Endodermal cell (in vitro differentiated cells): ENCODE measurements around the gene MICU2. TPM values are rescaled to one million over a fixed set of nuclear protein-coding genes. Genes with fewer than 3 reads are reported as not detected.
A peak's percentile ranks its signal among the peaks of the same experiment; 100 is the strongest.

Experiments
- DNase-seq: peaks from one replicate; pipeline ENCODE4 v3.0.0-alpha.2; 2017
- H3K27ac ChIP-seq: 2 replicates; pipeline ENCODE4 v1.5.1; 2013; ENCODE audit warnings: mild to moderate bottlenecking, low read depth, low read length, moderate library complexity
- H3K27me3 ChIP-seq: 2 replicates; pipeline ENCODE4 v1.6.1; 2013; ENCODE audit warnings: mild to moderate bottlenecking, low read length, moderate library complexity; ENCODE audit not compliant: insufficient read depth, control insufficient read depth, poor library complexity, severe bottlenecking
- H3K36me3 ChIP-seq: 2 replicates; pipeline ENCODE4 v1.7.0; 2013; ENCODE audit warnings: mild to moderate bottlenecking, low read length, moderate library complexity; ENCODE audit not compliant: control insufficient read depth, insufficient read depth
- H3K4me1 ChIP-seq: one replicate; pipeline ENCODE4 v1.7.0; 2013; ENCODE audit warnings: low read length; ENCODE audit not compliant: control insufficient read depth, insufficient read depth
- H3K4me3 ChIP-seq: 2 replicates; pipeline ENCODE4 v1.5.1; 2013; ENCODE audit warnings: mild to moderate bottlenecking, low read length, moderate library complexity
- H3K9ac ChIP-seq: 2 replicates; pipeline ENCODE4 v1.6.1; 2013; ENCODE audit warnings: mild to moderate bottlenecking, low read length, moderate library complexity; ENCODE audit not compliant: poor library complexity, severe bottlenecking; ENCODE audit errors: extremely low read depth
- H3K9me3 ChIP-seq: 2 replicates; pipeline ENCODE4 v1.6.1; 2013; ENCODE audit warnings: mild to moderate bottlenecking, low read length, moderate library complexity; ENCODE audit not compliant: control insufficient read depth
- H3K27ac Mint-ChIP-seq: 2 replicates; pipeline ENCODE4 v1.8.0; 2020; ENCODE audit warnings: mixed read lengths
- H3K27me3 Mint-ChIP-seq: 2 replicates; pipeline ENCODE4 v1.8.0; 2021; ENCODE audit warnings: mild to moderate bottlenecking, mixed read lengths; ENCODE audit not compliant: insufficient read depth
- H3K36me3 Mint-ChIP-seq: 2 replicates; pipeline ENCODE4 v1.8.0; 2020; ENCODE audit warnings: low read depth, mixed read lengths
- H3K4me1 Mint-ChIP-seq: 2 replicates; pipeline ENCODE4 v1.8.0; 2020; ENCODE audit warnings: mixed read lengths
- H3K4me3 Mint-ChIP-seq: 2 replicates; pipeline ENCODE4 v1.8.0; 2020; ENCODE audit warnings: mild to moderate bottlenecking, moderate library complexity, mixed read lengths
- H3K9me3 Mint-ChIP-seq: 2 replicates; pipeline ENCODE4 v1.8.0; 2020; ENCODE audit warnings: mild to moderate bottlenecking, mixed read lengths
- WGBS, 2 experiments: methylation state at CpG; one replicate each; pipeline versions ENCODE4 v1.1.5 to v1.1.7; 2013; ENCODE audit warnings: missing lambda C conversion rate in 2 of 2, mixed read lengths in 1 of 2; ENCODE audit not compliant: insufficient coverage in 1 of 2, insufficient read length in 1 of 2; 5-methylcytosine and 5-hydroxymethylcytosine counted together
- total RNA-seq, 2 donors: library from RNA; stranded (reverse); fragmentation: NEBNext Ultra II Directional in 1 of 2; extraction: Animal tissue kit (Norgen Biotek cat#: 25700) in 1 of 2; gene quantifications; 2 replicates in 1 of 2; 3 replicates in 1 of 2; pipeline ENCODE4 v1.2.1, GENCODE V29; 2021
- TF ChIP-seq, protein P1 (sequence below): fragments of 200-600 bp; sonication (generic); conservative IDR thresholded peaks from 2 replicates; pipeline ENCODE4 v1.5.0; 2021; ENCODE audit warnings: antibody characterized with exemption, mild to moderate bottlenecking

MICU2 gene
- total RNA-seq, 2 donors from 2014 or later = 39.1 to 45.7 TPM

DNA sequence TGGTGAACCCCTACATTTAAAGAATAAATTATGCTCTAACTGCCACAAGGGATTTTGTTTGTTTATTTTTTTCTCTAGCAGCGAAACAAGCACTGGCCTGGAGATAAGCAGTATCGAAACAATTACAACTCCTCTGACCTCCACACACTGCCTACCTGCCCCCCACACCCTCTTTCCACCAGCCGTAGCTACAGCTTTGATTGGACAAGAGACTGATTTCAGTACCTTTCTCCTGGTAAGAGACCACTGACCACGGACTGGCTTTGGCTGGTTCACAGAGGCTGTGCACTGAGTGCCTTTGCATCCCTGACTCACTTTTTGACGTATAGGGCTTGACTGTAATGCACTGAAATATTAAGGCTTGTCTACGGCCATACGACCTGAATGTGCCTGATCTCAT, 137.4 kb downstream of the MICU2 start:
- 69 to 75% methylated on average over 6 to 7 of the region's 7 CpGs for WGBS, 2 experiments
- Histone ChIP-seq H3K27ac (no peak overlapping the region), H3K4me1 (peaks cover 4% of the 10 kb centered on the region), H3K4me3 (peak overlapping the region; percentile 66), H3K27me3 (no peaks in the 10 kb centered on the region), H3K9ac (peak overlapping the region; percentile 42), H3K36me3 (no peaks in the 10 kb centered on the region), H3K9me3 (peaks cover 28% of the 10 kb centered on the region)
- Mint-ChIP-seq H3K4me3 (peak overlapping the region; percentile 28), H3K4me1 (peaks cover 22% of the 10 kb centered on the region), H3K27me3 (no peaks in the 10 kb centered on the region), H3K36me3 (no peaks in the 10 kb centered on the region), H3K9me3 (peaks cover 20% of the 10 kb centered on the region), H3K27ac (peak overlapping the region; percentile 92)
- TF ChIP-seq, protein P1, sequence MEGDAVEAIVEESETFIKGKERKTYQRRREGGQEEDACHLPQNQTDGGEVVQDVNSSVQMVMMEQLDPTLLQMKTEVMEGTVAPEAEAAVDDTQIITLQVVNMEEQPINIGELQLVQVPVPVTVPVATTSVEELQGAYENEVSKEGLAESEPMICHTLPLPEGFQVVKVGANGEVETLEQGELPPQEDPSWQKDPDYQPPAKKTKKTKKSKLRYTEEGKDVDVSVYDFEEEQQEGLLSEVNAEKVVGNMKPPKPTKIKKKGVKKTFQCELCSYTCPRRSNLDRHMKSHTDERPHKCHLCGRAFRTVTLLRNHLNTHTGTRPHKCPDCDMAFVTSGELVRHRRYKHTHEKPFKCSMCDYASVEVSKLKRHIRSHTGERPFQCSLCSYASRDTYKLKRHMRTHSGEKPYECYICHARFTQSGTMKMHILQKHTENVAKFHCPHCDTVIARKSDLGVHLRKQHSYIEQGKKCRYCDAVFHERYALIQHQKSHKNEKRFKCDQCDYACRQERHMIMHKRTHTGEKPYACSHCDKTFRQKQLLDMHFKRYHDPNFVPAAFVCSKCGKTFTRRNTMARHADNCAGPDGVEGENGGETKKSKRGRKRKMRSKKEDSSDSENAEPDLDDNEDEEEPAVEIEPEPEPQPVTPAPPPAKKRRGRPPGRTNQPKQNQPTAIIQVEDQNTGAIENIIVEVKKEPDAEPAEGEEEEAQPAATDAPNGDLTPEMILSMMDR = no peak
- DNase-seq = no peak

DNA sequence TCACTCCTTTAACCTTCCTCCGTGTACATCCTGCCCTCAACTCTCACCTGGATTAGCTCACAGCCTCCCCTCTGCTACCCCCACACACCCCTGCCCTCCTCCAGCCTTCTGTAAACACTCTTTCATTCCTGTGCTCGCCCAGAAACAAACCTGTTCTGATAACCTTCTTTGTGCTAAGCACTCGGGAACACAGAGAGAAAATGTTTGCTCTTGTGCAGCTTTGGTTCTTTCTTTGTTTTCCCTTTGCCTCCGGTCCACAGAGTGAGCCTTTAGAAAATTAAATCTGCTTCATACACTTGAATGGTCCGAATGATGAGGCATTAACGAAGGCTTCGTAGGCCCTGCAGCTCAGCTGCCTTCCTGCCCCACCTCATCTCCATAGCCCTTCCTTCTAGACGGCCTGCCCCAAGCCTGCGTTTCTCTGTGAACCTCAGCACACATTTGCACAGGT, 138.2 kb downstream of the MICU2 start:
- Mint-ChIP-seq H3K27ac (peak overlapping the region; percentile 92), H3K9me3 (peaks cover 15% of the 10 kb centered on the region), H3K4me1 (peaks cover 22% of the 10 kb centered on the region), H3K27me3 (no peaks in the 10 kb centered on the region), H3K36me3 (no peaks in the 10 kb centered on the region), H3K4me3 (peak overlapping the region; percentile 28)
- Histone ChIP-seq H3K9ac (peak overlapping the region; percentile 42), H3K4me1 (peaks cover 4% of the 10 kb centered on the region), H3K9me3 (peaks cover 20% of the 10 kb centered on the region), H3K27ac (no peak overlapping the region), H3K36me3 (no peaks in the 10 kb centered on the region), H3K27me3 (no peaks in the 10 kb centered on the region), H3K4me3 (peak overlapping the region; percentile 66)
- TF ChIP-seq, protein P1 = no peak
- 40 to 43% methylated on average over 6 to 9 of the region's 9 CpGs for WGBS, 2 experiments
- DNase-seq = peak; percentile 65

DNA sequence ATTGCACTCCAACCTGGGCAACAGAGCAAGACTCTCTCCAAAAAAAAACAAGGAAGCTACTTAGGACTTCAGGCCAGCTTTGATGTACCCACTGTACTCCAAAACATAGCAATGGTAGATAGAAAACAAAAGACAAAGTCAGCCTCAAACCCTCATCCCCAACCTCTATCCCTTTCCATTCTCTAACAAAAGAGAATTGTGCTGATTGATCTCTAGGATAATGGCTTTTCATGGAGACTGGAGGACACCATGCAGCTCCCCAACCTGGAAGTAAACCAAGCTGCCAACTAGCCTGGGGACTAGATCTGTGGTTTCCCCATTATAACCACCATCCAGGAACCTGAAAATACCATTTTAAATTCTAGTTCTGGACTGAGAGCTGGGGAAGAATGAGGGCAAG, 140.5 kb downstream of the MICU2 start:
- H3K4me3 ChIP-seq = no peak overlapping the region
- Mint-ChIP-seq H3K9me3 (peaks cover 1% of the 10 kb centered on the region), H3K4me3 (no peak overlapping the region), H3K27ac (no peak overlapping the region), H3K4me1 (peaks cover 22% of the 10 kb centered on the region), H3K27me3 (no peaks in the 10 kb centered on the region), H3K36me3 (no peaks in the 10 kb centered on the region)
- H3K9ac ChIP-seq = no peak overlapping the region
- H3K4me1 ChIP-seq = peaks cover 4% of the 10 kb centered on the region
- H3K27ac ChIP-seq = no peak overlapping the region
- no peak for DNase-seq
- H3K27me3 ChIP-seq = no peaks in the 10 kb centered on the region
- no peaks in the 10 kb centered on the region for H3K36me3 ChIP-seq
- H3K9me3 ChIP-seq = peaks cover 8% of the 10 kb centered on the region
- TF ChIP-seq, protein P1 = no peak
